CD4-positive, alpha-beta T cell (primary cell): ENCODE measurements around the gene G3BP1. TPM values are rescaled to one million over a fixed set of nuclear protein-coding genes. Genes with fewer than 3 reads are reported as not detected.

Experiments used
- ATAC-seq: fragments of 200-7000 bp; cut with Tn5 transposase; one replicate; pipeline ENCODE4 v1.10.0; 2022; ENCODE audit warnings: mild to moderate bottlenecking; ENCODE audit not compliant: poor library complexity
- CTCF ChIA-PET: fragments of 350-600 bp; sonication (Branson Sonifier 250); formaldehyde crosslinking; loops from one replicate; lab custom pipeline; 2021; ENCODE audit warnings: antibody characterized with exemption, inconsistent platforms; lab: Charles Lee
- POLR2A ChIA-PET: fragments of 350-600 bp; sonication (Branson Sonifier 250); formaldehyde crosslinking; loops from one replicate; lab custom pipeline; 2021; ENCODE audit warnings: antibody characterized with exemption, inconsistent platforms; lab: Charles Lee
- DNase-seq, 14 experiments: peaks; one replicate each; pipeline ENCODE4 v3.0.0-alpha.2; 2013 to 2020; ENCODE audit warnings: mixed read lengths in 2 of 14
- H3K27ac ChIP-seq, 2 donors: one replicate each; pipeline versions ENCODE4 v1.5.1 to v1.7.0; 2013; ENCODE audit warnings: low read length in 2 of 2, low read depth in 1 of 2, mild to moderate bottlenecking in 1 of 2
- H3K27me3 ChIP-seq, 2 experiments: 1 replicate in 1 of 2; 2 replicates in 1 of 2; pipeline versions ENCODE4 v1.6.1 to v1.7.0; 2013; ENCODE audit warnings: low read length in 2 of 2, control low read depth in 1 of 2, mild to moderate bottlenecking in 1 of 2, moderate library complexity in 1 of 2; ENCODE audit not compliant: insufficient read depth in 2 of 2, control insufficient read depth in 1 of 2
- H3K36me3 ChIP-seq: one replicate; pipeline ENCODE4 v1.6.1; 2013; ENCODE audit warnings: low read length, control low read depth; ENCODE audit not compliant: insufficient read depth
- H3K4me1 ChIP-seq: one replicate; pipeline ENCODE4 v1.6.1; 2013; ENCODE audit warnings: low read length, control low read depth; ENCODE audit not compliant: insufficient read depth
- H3K4me3 ChIP-seq: one replicate; pipeline ENCODE4 v1.5.1; 2013; ENCODE audit warnings: mild to moderate bottlenecking, low read length, moderate library complexity
- H3K9me3 ChIP-seq, 2 experiments: 1 replicate in 1 of 2; 2 replicates in 1 of 2; pipeline versions ENCODE4 v1.6.1 to v1.7.0; 2013; ENCODE audit warnings: low read length in 2 of 2, mild to moderate bottlenecking in 2 of 2, control low read depth in 1 of 2, moderate library complexity in 1 of 2; ENCODE audit not compliant: control insufficient read depth in 1 of 2, insufficient read depth in 1 of 2
- H3K27ac Mint-ChIP-seq: one replicate; pipeline ENCODE4 v1.8.0; 2020; ENCODE audit warnings: mixed read lengths
- H3K27me3 Mint-ChIP-seq: one replicate; pipeline ENCODE4 v1.8.0; 2021; ENCODE audit warnings: mixed read lengths
- H3K36me3 Mint-ChIP-seq: one replicate; pipeline ENCODE4 v1.8.0; 2021; ENCODE audit warnings: low read depth, mixed read lengths
- H3K4me1 Mint-ChIP-seq: one replicate; pipeline ENCODE4 v1.8.0; 2021; ENCODE audit warnings: low read depth, mixed read lengths
- H3K4me3 Mint-ChIP-seq: one replicate; pipeline ENCODE4 v1.8.0; 2020; ENCODE audit warnings: mild to moderate bottlenecking, mixed read lengths
- H3K9me3 Mint-ChIP-seq: one replicate; pipeline ENCODE4 v1.8.0; 2020; ENCODE audit warnings: mixed read lengths
- CTCF ChIP-seq: fragments of 200-600 bp; IDR thresholded peaks from one replicate; pipeline ENCODE4 v1.8.0; 2022; ENCODE audit warnings: antibody characterized with exemption, mild to moderate bottlenecking
- intact Hi-C, 2 experiments: fragments of 100-400 bp; cut with DNase I in 1 of 2; cut with micrococcal nuclease in 1 of 2; formaldehyde crosslinking; loops; one replicate each; pipeline versions ENCODE4 v1.15.1 to v1.9.0; 2023 to 2025; cut with DNase I, micrococcal nuclease
- total RNA-seq, 174 experiments: library from RNA in 2 of 174; stranded (reverse) in 2 of 174; gene quantifications; one replicate each; pipeline ENCODE4 v1.2.3 and lab custom pipeline; 2021 to 2026

The G3BP1 gene
- total RNA-seq, 2 experiments from 2014 or later = 82.3 to 83.9 TPM

DNA sequence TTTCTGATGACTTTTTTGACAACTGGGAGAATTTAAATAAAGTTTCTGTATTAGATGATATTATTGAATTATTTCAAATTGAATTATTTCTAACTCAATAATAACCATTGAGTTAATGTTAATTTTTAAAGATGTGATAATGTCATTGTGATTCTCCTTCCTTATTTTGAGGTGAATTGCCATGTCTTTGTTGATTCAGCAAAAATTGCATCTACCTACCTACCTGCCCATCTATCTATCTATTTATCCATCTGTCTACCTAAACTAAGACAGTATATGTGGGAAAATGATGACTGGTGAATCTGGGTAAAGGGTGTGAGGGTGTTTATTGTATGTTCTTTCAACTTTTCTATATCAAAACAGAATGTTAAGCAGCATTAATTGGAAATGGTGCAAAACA is 75.0 kb downstream of the G3BP1 start:
- Mint-ChIP-seq H3K4me1 (no peaks in the 10 kb centered on the region), H3K36me3 (no peaks in the 10 kb centered on the region), H3K4me3 (no peak overlapping the region), H3K9me3 (no peaks in the 10 kb centered on the region), H3K27ac (no peak overlapping the region), H3K27me3 (no peaks in the 10 kb centered on the region)
- ATAC-seq (no peak), DNase-seq (no peak)
- no peaks in the 10 kb centered on the region for H3K4me1 ChIP-seq
- no peak overlapping the region for H3K27ac ChIP-seq
- no peaks in the 10 kb centered on the region for H3K27me3 ChIP-seq
- CTCF ChIA-PET = no interaction called here
- H3K9me3 ChIP-seq = peaks cover 0 to 8% of the 10 kb centered on the region in 2 experiments
- intact Hi-C loops = no loop called here
- POLR2A ChIA-PET = no interaction called here
- no peak for TF ChIP-seq CTCF
- H3K36me3 ChIP-seq = no peaks in the 10 kb centered on the region
- H3K4me3 ChIP-seq = no peak overlapping the region

- no peak overlapping the region for H3K4me3 Mint-ChIP-seq
- ATAC-seq = no peak
- Histone ChIP-seq H3K4me1 (no peaks in the 10 kb centered on the region), H3K4me3 (no peak overlapping the region), H3K27ac (no peak overlapping the region), H3K27me3 (no peaks in the 10 kb centered on the region), H3K36me3 (no peaks in the 10 kb centered on the region), H3K9me3 (peaks cover 0 to 8% of the 10 kb centered on the region in 2 experiments)
- ChIA-PET POLR2A (no interaction called here), CTCF (no interaction called here)
- DNase-seq = no peak
- no peaks in the 10 kb centered on the region for H3K4me1 Mint-ChIP-seq
- H3K36me3 Mint-ChIP-seq = no peaks in the 10 kb centered on the region
- intact Hi-C loops = no loop called here
- TF ChIP-seq CTCF = no peak
- no peaks in the 10 kb centered on the region for H3K27me3 Mint-ChIP-seq
- no peaks in the 10 kb centered on the region for H3K9me3 Mint-ChIP-seq
- H3K27ac Mint-ChIP-seq = no peak overlapping the region
Observed at GRCh38 chr5:151847871-151848270, 76.1 kb downstream of the G3BP1 start.

- H3K9me3 Mint-ChIP-seq = no peaks in the 10 kb centered on the region
- no peak overlapping the region for H3K4me3 ChIP-seq
- H3K27me3 Mint-ChIP-seq = no peaks in the 10 kb centered on the region
- H3K27me3 ChIP-seq = no peaks in the 10 kb centered on the region
- H3K27ac Mint-ChIP-seq = no peak overlapping the region
- no peak for DNase-seq
- peaks cover 3% of the 10 kb centered on the region for H3K4me1 ChIP-seq
- CTCF ChIA-PET = no interaction called here
- no peaks in the 10 kb centered on the region for H3K36me3 Mint-ChIP-seq
- no peaks in the 10 kb centered on the region for H3K4me1 Mint-ChIP-seq
- intact Hi-C loops = no loop called here
- no peak for TF ChIP-seq CTCF
- no peak overlapping the region for H3K4me3 Mint-ChIP-seq
- H3K36me3 ChIP-seq = no peaks in the 10 kb centered on the region
- no peaks in the 10 kb centered on the region for H3K9me3 ChIP-seq
- ATAC-seq = no peak
- no peak overlapping the region for H3K27ac ChIP-seq
- POLR2A ChIA-PET = no interaction called here
Observed at GRCh38 chr5:151855701-151856100, 83.9 kb downstream of the G3BP1 start.
